CD4-positive, alpha-beta T cell treated with Interleukin-12 subunit alpha and Interleukin-12 subunit beta, for 1 hour (primary cell): ENCODE measurements around the gene RABGAP1.
"Not testable (repeated sequence)": the region's sequence is repeated elsewhere in the genome, so short reads cannot be mapped to it uniquely, and the experiment has no call there.

ENCODE experiments used
- DNase-seq: peaks from one replicate; pipeline ENCODE4 v3.0.0-alpha.2; 2020

The RABGAP1 gene

DNA sequence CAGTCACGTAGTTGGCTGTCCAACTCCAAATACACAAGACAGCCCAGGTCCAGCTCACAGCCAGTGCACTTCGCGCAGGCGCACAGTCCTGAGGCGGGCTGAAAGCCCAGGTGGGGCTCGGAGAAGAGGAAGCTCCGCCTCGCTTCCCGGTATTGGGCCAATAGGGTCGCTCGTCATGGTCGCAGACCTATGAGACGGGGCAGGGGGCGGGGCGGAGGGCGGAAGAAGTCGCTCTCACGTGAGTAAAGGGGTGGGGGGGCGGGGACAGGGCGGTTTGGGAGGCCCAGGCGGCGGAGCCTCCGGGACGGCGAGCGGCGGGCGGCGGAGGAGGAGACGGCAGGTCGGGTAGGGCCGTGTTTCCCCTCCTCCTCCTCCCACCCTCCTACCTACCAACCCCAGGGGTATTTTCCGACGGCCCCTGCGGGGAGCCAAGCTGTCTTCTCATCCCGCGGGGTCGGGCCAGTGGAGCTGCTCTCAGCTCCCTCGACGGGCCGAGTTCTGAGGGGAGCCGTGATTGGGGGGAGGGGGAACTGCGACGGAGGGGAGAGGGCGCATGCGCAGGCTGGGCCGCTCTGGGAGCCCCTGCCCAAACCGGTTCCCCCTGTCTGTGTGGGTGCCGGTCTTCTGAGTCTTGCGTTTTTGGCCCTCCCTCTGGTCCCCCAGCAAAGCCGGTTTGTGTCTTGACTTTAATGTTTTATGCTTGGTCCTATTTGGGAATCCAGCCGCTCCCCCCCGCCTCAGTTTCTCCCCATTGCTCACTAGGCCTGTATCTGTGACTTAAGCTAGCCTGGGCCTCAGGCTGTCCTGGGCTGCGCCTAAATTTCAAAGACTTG, at the start of gene RABGAP1:
Gene RABGAP1 (plus strand): TSS at position 272 of the 833 bp plus-strand sequence. CDS start 16,040 bp downstream, outside the sequence.
- peak; percentile 98 for DNase-seq

DNA sequence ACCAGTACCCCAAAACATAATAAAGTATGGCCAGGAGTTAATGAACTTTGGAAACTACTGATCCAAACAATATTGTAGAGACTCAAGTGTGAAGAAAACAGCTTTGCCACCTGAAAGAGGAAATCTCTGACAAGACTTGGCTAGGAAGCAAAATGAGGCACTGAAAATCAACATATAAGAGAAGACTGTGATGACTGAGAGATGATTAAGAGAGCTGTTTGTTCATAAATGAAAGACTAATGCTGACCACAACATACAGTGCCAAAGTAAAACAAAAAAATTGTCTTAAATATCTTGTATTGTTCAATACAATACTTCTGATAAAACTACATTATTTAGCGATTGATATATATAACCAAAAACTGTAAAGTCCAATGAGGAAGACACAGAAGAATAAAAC, 42.9 kb upstream of the RABGAP1 start:
- DNase-seq: no peak

GRCh38 chr9:122900791-122901190, 40.0 kb upstream of the RABGAP1 start:
- DNase-seq: peak; percentile 40

GRCh38 chr9:122904466-122904822, 36.4 kb upstream of the RABGAP1 start:
- peak; percentile 31 for DNase-seq

DNA sequence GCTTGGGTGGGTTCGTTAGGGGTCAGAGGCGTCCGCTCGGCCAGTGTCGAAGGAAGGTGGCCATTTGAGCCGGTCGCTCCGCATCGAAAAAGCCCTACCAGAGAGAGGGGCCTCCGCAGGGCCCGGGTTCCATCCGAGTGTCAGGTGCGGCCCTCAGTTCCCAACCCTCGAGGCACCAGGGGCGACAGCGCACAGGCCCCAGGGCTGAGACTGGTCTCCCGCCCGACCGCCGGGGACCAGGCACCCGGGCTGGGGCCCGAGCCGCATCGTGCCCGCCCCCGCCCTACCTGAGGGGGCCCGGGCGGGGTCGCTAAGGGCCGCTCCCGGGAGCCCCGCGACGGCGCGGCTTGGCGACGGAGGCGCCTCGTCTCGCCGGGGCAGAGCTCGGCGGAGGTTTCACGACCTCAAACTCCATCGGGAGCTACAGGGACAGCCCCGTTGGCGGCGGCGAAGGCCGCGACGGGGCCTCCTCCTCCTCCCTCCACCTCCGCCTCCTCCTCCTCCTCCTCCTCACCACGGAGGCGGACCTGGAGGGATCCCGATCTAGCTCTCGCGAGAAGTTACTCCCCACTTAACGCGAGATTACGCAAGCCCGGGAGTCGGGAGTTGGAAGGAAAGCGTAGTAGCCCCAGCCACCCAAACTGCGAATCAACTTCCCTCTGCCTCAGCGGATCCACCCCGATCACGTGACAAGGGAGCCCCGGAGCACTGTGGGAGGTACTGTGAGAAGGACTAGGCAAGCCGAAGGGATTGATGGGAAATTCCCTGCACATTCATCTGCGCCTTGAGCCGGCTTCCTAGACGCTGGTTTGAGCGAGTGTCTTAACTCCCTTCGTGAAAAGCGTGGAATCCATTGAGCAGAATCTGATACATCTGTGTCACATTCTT, 35.8 kb upstream of the RABGAP1 start, which contains the start of gene RC3H2:
Gene RC3H2 (minus strand): TSS at position 537 of the 888 bp plus-strand sequence. CDS start 7,850 bp downstream, outside the sequence.
- DNase-seq: peak; percentile 99

- DNase-seq: not testable (repeated sequence)
Measured at GRCh38 chr9:122906122-122906521, 34.7 kb upstream of the RABGAP1 start.

- DNase-seq: no peak
Measured at GRCh38 chr9:122912671-122912963, 28.2 kb upstream of the RABGAP1 start.

DNA sequence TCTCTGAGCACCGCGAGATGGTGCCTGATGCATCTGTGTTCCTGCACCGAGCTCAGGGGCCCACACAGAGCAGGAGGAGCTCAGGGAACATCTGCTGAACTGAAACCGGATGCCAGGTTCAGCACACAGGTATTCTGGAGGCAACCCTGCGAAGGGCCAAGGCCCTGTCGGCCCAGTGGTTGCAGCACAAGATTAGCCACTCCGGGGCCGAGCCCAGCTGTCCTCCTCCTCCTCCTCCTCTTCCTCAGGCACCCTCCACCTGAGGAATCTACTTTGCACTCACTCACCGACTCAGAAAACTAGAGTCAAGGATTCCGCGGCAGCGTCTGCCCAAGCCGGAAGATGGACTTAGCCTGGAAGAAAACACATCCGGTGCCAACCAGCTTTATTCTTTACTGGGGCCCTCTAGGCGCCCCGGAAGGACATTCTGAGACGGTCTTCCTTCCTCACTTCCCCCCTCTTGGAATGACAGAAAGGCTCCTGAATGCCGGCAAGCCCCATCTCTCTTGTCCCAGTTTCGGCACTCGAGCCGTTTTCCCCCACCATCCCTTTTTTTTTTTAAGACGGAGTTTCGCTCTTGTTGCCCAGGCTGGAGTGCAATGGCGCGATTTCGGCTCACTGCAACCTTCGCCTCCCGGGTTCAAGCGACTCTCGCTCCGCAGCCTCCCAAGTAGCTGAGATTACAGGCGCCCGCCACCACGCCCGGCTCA, 27.7 kb upstream of the RABGAP1 start, which contains the start of gene ZBTB6:
Gene ZBTB6 (minus strand): TSS at position 360 of the 710 bp plus-strand sequence. CDS start 1,251 bp downstream, outside the sequence.
- DNase-seq: peak; percentile 75

DNA sequence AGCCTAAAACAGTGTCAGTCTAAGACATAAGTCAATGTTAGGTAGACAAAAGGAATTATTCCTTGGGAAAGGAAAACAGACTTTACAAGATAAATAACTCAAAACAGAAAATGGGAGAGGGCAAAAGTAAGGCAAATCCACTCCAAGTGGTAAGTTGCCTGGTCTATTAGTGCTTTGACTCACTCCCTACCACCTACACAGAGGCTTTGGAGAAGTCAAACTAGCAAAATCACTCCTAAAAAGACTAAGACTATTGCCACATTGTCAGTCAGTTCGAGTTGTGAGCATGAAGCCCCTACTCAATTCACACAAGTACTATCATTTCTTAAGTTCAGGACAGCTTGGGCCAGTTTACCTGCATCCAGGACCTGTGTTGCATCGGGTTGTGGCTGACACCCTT, 22.5 kb upstream of the RABGAP1 start:
- no peak for DNase-seq

DNA sequence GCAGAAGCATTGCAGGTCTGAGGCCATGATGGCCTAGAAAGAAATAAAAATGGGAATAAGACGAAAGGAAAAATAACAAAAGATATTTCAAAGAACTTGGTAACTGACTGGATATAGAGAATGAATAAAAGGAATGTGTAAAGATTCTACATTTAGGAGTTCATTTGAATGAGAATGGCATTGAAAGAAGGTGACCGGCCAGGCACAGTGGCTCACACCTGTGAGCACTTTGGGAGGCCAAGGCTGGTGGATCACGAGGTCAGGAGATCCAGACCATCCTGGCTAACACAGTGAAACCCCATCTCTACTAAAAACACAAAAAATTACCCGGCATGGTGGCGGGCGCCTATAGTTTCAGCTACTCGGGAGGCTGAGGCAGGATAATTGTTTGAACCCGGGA, 18.1 kb upstream of the RABGAP1 start:
- DNase-seq: no peak

DNA sequence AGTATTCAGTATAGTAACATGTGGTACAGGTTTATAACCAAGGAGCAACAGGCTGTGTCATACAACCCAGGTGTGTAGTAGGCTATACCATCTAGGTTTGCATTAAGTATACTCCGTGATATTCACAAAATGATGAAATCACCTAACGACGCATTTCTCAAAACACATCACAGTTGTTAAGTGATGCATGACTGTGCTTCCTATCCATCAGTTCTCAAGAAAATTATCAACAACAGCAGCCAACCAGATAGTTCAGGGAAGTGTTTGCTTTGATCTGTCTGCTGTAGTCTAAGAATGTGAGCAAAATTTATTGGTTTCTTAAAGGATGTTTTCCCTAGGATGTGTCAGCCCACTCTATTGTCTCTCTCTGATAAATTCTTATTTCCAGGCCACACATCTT, 16.9 kb upstream of the RABGAP1 start:
- DNase-seq: no peak

DNA sequence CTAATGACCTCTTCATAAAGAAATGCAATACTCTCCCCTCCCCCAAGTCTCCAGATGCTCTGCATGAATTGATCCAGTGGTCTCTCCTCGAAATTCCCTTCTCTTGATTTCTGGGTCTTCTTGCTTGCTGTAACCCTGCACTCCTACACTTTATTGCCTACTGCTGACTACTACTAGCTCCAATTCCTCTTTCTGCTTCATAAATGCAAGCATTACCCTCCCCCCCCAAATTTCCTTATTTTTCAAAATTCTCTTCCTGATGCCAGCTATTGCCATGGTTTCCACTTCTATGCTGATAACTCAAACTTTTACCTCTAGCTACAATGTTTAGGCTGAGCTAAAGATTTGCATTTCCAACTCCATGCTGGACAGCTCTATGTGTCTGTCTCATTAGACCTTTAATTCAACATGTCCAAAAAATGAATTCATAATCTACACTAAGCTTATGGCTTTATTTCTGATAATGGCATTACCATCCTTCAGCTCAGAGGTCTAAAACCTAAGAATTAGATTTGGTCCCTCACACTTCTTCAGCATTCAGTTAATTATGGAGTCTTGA, 10.9 kb upstream of the RABGAP1 start:
- DNase-seq: no peak

- DNase-seq: no peak
Measured at GRCh38 chr9:122930541-122931225, 10.1 kb upstream of the RABGAP1 start.

DNA sequence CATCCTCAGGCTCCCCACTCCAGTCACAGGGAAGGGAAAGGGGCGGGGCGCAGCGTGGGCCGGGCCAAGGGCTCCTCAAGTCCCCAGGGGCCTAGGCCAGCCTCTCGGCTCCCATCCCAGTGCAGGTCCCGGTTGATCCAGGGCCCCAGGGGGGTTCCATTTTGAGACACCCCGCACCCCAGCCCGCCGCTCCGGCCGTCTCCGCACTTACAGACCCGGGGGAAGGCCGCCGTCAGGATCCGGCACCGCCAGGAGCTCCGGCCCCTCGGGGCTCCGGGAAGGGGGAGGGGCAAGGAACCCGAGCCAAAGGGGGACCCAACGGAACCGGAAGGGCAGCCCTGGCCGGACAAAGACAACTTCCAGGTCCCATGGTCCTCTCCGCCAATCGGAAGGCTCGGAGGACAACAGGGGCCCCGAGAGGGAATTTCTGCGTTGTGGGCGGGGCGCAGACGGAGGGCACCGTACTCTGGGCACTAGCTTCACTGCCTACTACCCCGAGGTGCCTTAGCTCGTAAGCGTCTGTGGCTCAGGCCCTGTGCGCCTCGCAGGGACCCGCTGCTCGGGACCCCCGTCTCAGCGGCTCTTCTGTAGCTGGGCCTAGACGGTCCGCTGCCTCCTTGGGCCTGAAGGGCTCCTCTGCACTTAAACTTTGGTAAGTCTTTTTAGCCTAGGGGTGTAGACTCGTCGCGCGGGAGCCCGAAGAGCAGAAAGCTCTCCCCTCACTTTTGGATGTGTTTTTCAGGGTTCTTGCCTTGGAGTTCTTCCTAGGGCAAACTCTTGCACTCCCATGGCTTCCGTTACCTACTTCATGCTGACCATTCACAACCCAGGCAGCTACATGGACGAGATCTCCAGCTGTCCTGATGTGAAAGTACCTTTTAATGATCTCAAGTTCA, 9.3 kb upstream of the RABGAP1 start, which contains the start of gene ZBTB26:
Gene ZBTB26 (minus strand): TSS at position 287 of the 896 bp plus-strand sequence. CDS start 11,578 bp downstream, outside the sequence.
- peak; percentile 93 for DNase-seq

GRCh38 chr9:122936464-122936863, 4.4 kb upstream of the RABGAP1 start:
- no peak for DNase-seq

GRCh38 chr9:122936883-122937282, 3.9 kb upstream of the RABGAP1 start:
- no peak for DNase-seq

- DNase-seq: no peak
Measured at GRCh38 chr9:122939601-122940000, 1.2 kb upstream of the RABGAP1 start.

GRCh38 chr9:122940454-122940748, 419 bp upstream of the RABGAP1 start:
- no peak for DNase-seq

- DNase-seq: peak; percentile 6
Measured at GRCh38 chr9:122941582-122942234, 888 bp downstream of the RABGAP1 start.
